GM12873 (cell line): ENCODE data around the gene DHDH.

Experiments used
- TF ChIP-seq, protein P1 (sequence below): IDR thresholded peaks from 2 replicates; pipeline ENCODE4 v1.5.1; 2012; ENCODE audit warnings: low read depth, mild to moderate bottlenecking, moderate library complexity, low read length, control low read depth; ENCODE audit not compliant: insufficient read depth; ENCODE audit errors: missing control alignments

The DHDH gene

DNA sequence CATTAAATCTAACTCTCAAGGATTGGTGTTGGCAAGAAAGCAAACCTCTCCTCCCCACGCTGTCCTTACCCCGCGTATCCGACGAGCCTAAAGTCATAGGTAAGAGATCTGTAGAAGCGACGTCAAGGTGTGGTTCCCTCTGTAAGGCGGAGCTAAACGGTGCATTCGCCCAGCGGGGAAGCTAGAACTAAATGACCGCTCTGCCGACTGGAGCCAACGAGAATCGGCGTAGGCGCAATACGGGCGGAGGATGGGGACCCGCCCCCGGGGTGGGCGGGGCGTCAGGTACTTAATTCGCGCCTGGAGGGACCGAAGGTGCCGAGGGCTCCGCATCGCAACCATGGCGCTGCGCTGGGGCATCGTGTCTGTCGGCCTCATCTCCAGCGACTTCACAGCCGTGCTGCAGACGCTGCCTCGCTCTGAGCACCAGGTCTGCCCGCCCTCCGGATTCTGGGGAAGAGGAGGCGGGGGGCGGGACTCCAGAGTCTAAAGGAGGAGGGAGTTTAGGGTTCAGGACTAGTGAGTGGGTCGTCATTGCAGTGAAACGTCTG lies at the start of gene DHDH:
DHDH (plus strand) TSS at position 318 of the 551 bp plus-strand sequence; CDS start at position 341, 23 bp downstream.
- TF ChIP-seq, protein P1, sequence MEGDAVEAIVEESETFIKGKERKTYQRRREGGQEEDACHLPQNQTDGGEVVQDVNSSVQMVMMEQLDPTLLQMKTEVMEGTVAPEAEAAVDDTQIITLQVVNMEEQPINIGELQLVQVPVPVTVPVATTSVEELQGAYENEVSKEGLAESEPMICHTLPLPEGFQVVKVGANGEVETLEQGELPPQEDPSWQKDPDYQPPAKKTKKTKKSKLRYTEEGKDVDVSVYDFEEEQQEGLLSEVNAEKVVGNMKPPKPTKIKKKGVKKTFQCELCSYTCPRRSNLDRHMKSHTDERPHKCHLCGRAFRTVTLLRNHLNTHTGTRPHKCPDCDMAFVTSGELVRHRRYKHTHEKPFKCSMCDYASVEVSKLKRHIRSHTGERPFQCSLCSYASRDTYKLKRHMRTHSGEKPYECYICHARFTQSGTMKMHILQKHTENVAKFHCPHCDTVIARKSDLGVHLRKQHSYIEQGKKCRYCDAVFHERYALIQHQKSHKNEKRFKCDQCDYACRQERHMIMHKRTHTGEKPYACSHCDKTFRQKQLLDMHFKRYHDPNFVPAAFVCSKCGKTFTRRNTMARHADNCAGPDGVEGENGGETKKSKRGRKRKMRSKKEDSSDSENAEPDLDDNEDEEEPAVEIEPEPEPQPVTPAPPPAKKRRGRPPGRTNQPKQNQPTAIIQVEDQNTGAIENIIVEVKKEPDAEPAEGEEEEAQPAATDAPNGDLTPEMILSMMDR: no peak

DNA sequence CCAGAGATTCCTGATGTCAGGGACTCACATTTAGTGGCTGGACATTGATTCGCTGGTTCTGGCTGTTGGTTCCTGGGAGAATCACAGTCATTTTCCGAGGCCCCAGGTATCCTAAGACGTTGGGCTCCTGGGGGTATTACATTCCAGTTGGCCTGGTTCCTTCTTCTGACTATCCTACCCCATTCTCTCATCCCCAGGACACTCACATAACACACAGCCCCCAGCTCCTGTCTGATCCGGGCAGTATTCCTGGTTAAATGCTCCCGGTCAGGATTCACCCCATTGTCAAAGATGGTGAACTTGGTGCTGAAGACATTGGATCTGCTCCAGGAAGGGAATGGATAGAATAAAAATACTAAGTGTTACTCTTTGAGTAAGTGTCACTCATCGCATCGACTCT lies 49.8 kb upstream of the DHDH start:
- TF ChIP-seq, protein P1: no peak

DNA sequence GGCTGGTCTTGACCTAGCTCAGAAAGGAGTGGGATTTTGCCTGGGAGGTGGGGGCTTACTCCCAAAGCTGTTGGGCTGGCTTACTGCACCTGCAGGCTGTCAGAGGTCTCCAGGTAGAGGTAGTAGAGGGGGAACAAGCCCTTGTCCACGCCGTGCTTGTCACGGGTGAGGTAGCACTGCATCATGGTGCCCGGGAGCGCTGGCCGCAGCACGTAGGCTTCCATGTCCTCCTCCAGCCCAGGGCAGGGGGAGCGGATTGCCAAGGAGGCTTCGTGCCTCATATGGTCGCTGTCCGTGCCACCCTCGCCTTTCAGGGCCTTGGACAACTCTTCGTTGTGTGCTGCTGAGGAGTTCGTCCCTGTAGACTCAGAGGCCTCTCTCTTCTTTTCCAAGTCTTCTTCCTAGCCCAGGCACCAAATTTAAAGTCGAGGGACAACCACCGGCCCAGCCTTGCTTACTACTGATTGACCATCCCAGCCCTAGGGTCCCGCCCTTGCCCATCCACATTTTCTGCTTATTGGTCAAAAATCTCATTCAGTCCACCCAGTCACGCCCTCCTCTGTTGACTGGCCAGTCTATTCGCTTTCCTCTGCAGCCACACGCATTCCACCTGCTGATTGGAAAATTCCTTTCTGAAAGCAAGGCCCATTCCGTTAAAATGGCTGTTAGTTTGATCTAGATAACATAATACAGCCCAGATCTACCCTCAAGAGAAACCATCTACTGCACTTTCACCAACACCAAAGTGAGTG lies 45.5 kb upstream of the DHDH start:
- TF ChIP-seq, protein P1: no peak

DNA sequence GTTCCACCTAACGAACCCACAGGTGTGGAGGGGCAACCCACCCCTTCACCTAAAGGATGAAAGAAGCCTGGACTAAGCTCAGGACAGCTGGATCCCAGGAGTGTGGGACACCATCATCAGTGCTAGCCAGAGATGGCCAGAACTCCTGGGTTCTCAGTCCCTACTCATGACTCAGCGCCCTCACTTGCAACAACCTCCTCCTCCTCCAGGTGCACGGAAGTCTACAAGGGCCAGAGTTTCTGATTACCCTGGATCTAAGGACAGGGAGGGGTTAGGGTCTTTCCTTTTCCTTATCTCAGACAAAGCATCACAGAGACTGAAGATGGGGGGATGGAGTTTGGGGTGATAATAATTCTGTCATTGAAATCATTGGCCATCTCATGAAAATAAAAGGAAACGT lies 42.9 kb upstream of the DHDH start:
- TF ChIP-seq, protein P1: no peak

DNA sequence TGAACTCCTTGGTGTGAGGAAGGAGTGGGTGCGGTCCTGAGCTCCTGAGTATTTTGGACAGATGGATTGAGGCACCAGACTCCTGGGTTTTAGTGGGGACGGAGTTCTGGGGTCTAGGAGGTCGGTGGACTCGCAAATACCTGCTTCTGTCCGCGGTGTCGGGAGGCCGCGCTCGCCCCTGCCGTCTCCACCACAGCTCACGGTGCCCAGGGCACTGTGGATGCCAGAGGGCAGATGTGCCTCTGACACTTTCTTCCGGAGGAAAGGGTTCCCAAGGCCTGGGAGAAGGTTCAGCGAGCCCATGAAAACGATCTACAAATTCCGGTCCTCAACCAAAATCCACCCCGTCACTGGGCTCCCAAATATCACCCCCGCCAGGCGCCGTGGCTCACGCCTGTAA lies 38.3 kb upstream of the DHDH start:
- TF ChIP-seq, protein P1: no peak

DNA sequence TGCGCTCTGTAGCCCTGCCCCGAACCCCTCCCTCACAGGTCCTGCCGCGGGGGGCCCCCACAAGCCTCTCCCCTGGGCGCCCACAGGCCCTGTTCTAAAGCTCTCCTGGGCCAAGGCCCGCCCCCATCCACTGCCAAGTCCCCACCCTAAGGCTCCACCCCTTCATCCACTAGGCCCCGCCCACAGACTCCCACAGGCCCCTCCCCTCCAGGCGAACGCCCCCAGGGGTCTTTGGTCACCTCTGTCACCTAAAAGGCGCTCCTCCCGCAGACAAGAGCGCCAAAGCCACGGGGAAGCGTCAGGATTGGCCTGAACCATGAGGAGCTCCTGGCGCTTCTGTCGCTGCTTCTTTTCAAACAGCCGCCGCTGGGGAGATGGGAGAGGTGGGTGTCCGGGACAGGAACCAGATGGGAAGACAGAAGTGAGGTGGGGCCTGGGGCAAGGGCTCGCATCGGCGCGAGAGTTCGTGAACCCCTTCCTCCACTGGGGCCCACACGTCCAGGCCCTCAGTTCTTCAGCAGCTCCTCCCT lies 37.2 kb upstream of the DHDH start:
- TF ChIP-seq, protein P1: no peak

DNA sequence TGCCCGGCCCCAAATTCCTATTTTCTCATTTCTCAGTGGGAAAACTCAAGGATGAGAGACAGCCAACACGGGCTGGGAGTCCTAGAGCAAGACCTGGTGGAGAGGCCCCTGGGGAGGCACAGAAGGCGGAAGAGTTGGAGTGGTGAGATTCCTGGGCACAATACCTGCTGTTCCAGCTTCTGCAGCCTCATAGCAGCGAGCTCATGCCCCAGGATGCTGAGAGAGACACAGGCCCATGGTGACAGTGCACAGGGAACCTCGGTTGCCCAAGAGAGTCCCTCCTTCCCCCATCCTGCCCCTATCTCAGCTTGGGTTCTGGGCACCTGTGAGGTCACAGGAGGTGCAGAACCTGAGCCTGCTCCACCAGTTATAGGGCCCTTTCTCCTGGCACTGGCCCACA lies 36.3 kb upstream of the DHDH start:
- TF ChIP-seq, protein P1: no peak
